ENCODE data around the gene RRAS2.

Gene RRAS2

DNA sequence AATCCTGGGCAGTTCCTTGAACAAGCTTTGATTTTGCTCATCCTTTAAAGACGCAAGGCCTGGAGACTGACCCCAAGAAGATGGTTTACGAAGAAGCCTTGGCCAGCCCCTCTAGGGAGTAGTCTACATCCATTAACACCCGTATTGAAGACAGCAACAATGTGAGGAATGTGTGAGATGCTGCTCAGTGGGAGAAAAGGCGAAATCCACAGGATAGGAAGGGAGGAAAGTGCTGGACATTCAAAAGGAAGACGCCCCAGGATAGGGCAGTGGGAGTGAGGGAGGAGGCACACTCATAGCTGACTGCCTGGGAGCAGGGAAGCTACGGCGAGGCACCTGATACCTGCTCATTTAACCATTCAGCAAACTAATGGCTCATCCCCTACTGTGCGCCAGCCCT lies 114.1 kb downstream of the RRAS2 start:
- TF ChIP-seq, protein P1, sequence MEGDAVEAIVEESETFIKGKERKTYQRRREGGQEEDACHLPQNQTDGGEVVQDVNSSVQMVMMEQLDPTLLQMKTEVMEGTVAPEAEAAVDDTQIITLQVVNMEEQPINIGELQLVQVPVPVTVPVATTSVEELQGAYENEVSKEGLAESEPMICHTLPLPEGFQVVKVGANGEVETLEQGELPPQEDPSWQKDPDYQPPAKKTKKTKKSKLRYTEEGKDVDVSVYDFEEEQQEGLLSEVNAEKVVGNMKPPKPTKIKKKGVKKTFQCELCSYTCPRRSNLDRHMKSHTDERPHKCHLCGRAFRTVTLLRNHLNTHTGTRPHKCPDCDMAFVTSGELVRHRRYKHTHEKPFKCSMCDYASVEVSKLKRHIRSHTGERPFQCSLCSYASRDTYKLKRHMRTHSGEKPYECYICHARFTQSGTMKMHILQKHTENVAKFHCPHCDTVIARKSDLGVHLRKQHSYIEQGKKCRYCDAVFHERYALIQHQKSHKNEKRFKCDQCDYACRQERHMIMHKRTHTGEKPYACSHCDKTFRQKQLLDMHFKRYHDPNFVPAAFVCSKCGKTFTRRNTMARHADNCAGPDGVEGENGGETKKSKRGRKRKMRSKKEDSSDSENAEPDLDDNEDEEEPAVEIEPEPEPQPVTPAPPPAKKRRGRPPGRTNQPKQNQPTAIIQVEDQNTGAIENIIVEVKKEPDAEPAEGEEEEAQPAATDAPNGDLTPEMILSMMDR (IDR thresholded peaks at IDR 0.05; ENCODE audit: insufficient read depth, low read depth, low read length, missing control alignments), result no peak
- no peak for DNase-seq (ENCODE audit: low read depth)
- H3K4me3 ChIP-seq (ENCODE audit: low read length), result no peak overlapping the region

DNA sequence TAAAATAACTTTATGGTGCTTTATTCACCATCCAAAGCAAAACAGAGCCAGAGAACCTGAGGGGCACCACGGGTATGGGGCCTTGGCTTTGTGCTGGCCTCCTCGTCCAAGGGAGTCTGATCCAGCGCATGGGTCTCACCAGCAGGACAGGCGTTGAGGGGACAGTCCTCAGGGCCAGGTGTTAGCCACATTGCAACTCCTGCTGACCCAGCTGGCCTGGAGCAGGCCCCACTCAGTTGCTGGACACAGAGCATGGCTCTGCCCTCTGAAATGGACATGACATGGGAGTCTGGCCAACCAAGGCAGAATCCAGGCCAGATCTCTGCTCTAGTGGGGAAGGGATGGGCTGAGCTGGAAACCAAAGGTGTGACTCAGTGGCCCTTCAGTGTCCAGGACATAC lies 116.2 kb downstream of the RRAS2 start:
- no peak for DNase-seq (ENCODE audit: low read depth)
- H3K4me3 ChIP-seq (ENCODE audit: low read length), result no peak overlapping the region
- TF ChIP-seq, protein P1 (IDR thresholded peaks at IDR 0.05; ENCODE audit: insufficient read depth, low read depth, low read length, missing control alignments), result no peak

DNA sequence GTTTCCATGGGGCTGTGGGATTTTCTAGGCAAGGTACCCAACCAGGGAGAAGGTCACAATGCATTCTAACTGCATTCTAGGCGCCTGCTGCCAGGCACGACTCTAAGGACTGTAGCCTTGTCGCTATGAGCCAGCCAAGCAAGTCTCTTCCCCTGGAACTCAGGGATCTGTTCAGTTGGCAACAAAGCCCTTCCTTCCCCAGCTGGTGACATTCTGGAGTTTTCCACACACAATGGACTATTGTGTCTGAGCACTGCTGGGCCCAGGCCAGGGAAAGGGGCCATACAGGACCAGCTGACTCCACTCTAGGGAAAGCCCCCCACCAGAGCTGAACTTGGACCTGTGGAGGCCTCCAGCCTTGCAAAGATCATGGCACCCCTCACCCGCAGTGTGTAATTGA lies 116.8 kb downstream of the RRAS2 start:
- H3K4me3 ChIP-seq (ENCODE audit: low read length), result no peak overlapping the region
- TF ChIP-seq, protein P1 (IDR thresholded peaks at IDR 0.05; ENCODE audit: insufficient read depth, low read depth, low read length, missing control alignments), result no peak
- DNase-seq (ENCODE audit: low read depth), result no peak

DNA sequence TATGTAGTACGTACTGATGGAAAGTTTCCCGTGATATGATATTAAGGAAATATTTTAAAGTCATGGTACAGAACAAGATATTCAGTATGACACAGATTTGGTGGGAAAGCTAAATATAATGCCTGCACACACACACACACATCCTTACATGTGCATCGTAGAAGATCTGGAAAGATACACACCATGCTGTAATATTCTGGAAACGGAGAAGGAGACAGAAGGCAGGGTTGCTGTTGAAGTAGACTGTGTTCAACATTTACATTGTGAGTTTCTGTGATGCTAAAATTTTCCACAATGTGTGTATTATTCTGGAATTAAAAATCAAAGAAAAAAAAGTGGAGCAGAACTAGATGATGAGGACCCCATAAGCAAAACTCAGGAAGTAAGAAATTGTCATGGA lies 118.0 kb downstream of the RRAS2 start:
- H3K4me3 ChIP-seq (ENCODE audit: low read length), result no peak overlapping the region
- TF ChIP-seq, protein P1 (IDR thresholded peaks at IDR 0.05; ENCODE audit: insufficient read depth, low read depth, low read length, missing control alignments), result no peak
- DNase-seq (ENCODE audit: low read depth), result no peak

DNA sequence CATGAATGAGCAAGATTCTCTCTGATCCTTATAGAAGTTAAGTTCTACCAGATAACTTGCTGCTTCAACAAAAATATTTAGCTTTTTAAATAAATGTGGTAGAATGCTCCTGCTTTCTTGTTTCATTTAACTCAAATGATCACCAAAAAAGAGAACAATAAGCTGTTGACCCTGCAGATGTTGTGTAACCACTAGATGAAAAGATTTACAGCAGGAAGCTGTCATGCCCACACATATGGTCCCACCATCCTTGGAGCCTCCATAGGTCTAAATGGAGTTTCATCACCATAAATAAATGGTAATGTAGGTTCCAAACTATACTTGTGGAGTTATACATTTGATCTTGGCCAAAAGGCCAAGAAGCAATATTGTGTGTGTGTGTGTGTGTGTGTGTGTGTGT lies 118.8 kb downstream of the RRAS2 start:
- DNase-seq (ENCODE audit: low read depth), result no peak

DNA sequence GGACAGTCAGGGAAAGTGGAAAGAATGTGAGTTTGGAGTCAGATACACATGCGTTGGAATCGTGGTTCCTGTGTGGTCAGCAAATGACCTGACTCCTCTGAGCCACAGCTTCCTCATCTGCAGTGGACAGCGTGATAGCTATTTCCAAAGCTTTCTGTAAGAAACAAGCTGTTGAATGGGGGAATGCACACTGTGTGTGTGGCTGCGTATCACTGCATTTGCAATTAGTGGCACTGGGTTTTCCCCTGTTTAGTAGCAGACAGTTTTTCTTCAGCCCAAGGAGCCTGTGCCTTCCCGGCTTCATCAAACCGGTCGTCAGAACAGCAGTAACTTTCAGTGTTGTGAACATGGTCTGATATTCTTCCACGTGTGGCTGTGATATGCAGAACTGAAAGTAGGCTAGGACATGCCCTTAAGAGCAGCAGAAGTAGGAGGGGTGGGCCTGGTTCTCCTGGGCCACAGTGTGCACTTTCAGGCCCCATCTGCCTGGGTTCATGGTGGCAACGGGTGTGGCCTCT lies 121.5 kb downstream of the RRAS2 start:
- TF ChIP-seq, protein P1 (IDR thresholded peaks at IDR 0.05; ENCODE audit: insufficient read depth, low read depth, low read length, missing control alignments), result no peak
- no peak for DNase-seq (ENCODE audit: low read depth)

More for the DNA sequence above, 118.8 kb downstream of the RRAS2 start:
- H3K4me3 ChIP-seq (ENCODE audit: low read length), result no peak overlapping the region
- TF ChIP-seq, protein P1 (IDR thresholded peaks at IDR 0.05; ENCODE audit: insufficient read depth, low read depth, low read length, missing control alignments), result no peak

DNA sequence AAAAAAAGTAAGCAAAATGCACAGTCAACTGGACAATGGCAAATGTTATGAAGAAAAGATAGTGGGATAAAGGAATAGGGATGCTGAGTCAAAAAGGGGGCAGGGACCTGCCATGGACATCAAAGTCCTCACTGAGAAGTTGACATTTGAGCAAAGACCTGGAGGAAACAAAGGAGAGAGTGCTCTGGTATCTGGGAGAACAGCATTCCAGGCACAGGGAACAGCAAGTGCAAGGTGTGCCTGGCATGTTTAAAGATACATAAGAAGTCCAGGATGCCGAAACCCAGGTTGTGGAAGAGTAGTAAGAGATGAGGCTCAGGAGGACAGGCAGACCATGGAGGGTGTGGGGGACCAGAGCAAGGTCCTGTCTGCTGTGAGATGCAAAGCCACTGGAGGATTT lies 123.3 kb downstream of the RRAS2 start:
- no peak for DNase-seq (ENCODE audit: low read depth)

More for the DNA sequence above, 121.5 kb downstream of the RRAS2 start:
- no peak overlapping the region for H3K4me3 ChIP-seq (ENCODE audit: low read length)

More for the DNA sequence above, 123.3 kb downstream of the RRAS2 start:
- TF ChIP-seq, protein P1 (IDR thresholded peaks at IDR 0.05; ENCODE audit: insufficient read depth, low read depth, low read length, missing control alignments), result no peak
- no peak overlapping the region for H3K4me3 ChIP-seq (ENCODE audit: low read length)
